GM18861 (cell line): ENCODE results near the gene ERP27.

Source experiments
- ATAC-seq: cut with Tn5 transposase; IDR thresholded peaks from one replicate; pipeline ENCODE4 v1.9.1; 2021; ENCODE audit not compliant: unreplicated experiment

The ERP27 gene

GRCh38 chr12:14959916-14960496 is 21.7 kb upstream of the ERP27 start:
- no peak for ATAC-seq

- ATAC-seq: no peak
Measured at GRCh38 chr12:14959463-14959862, 21.1 kb upstream of the ERP27 start.

GRCh38 chr12:14959126-14959440 is 20.7 kb upstream of the ERP27 start:
- ATAC-seq: no peak

GRCh38 chr12:14958361-14959125 is 20.2 kb upstream of the ERP27 start:
- no peak for ATAC-seq

- ATAC-seq: no peak
Measured at GRCh38 chr12:14957551-14958168, 19.3 kb upstream of the ERP27 start.

- ATAC-seq: no peak
Measured at GRCh38 chr12:14956905-14957304, 18.6 kb upstream of the ERP27 start.

GRCh38 chr12:14956024-14956891 is 17.9 kb upstream of the ERP27 start:
- peak; percentile 28 for ATAC-seq

GRCh38 chr12:14954269-14954668 is 15.9 kb upstream of the ERP27 start:
- ATAC-seq: no peak

- no peak for ATAC-seq
Measured at GRCh38 chr12:14953752-14954151, 15.4 kb upstream of the ERP27 start.

- peak; percentile 60 for ATAC-seq
Measured at GRCh38 chr12:14952299-14952921, 14.1 kb upstream of the ERP27 start.

GRCh38 chr12:14951851-14952250 is 13.5 kb upstream of the ERP27 start:
- no peak for ATAC-seq

GRCh38 chr12:14950982-14951746 is 12.8 kb upstream of the ERP27 start:
- ATAC-seq: no peak

- no peak for ATAC-seq
Measured at GRCh38 chr12:14950421-14950820, 12.1 kb upstream of the ERP27 start.

GRCh38 chr12:14949631-14950030 is 11.3 kb upstream of the ERP27 start:
- ATAC-seq: no peak

- ATAC-seq: peak; percentile 90
Measured at GRCh38 chr12:14948672-14949071, 10.3 kb upstream of the ERP27 start.

- no peak for ATAC-seq
Measured at GRCh38 chr12:14946861-14947260, 8.5 kb upstream of the ERP27 start.

GRCh38 chr12:14946162-14946561 is 7.8 kb upstream of the ERP27 start:
- ATAC-seq: no peak

GRCh38 chr12:14942196-14942931 is 4.0 kb upstream of the ERP27 start:
- ATAC-seq: no peak

GRCh38 chr12:14941369-14941768 is 3.0 kb upstream of the ERP27 start:
- ATAC-seq: no peak

- ATAC-seq: no peak
Measured at GRCh38 chr12:14937689-14938088, 648 bp downstream of the ERP27 start.
